ENCODE results near the gene DNAJC18. TPM values are rescaled to one million over a fixed set of nuclear protein-coding genes. Genes with fewer than 3 reads are reported as not detected.

DNAJC18 gene
- total RNA-seq, 2 donors from 2014 or later = 5.9 to 8.5 TPM

DNA sequence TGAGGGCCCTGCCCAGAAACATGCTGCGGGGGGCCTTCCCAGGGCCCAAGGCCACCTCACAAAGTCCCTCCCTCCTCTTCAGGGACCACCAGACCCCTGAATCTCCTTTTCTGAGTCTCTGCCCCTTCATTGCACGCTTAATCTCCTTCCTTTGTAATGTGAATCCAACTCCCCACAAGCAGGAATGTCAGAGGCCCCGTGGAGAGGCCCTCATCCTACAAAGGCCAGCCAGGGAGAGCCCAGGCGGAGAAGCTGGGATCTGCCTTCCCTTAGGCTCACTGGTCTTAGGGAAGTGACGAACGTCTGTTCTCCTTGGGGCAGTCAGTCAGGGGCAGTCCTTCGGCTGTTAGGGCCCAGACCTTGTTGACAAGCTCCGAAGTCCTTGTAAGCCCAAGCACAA lies 33.8 kb upstream of the DNAJC18 start:
- Histone ChIP-seq H3K27me3 (no peaks in the 10 kb centered on the region), H3K27ac (peak overlapping the region; percentile 47 to 58), H3K4me3 (no peak overlapping the region), H3K36me3 (peaks cover 31% of the 10 kb centered on the region), H3K4me1 (peaks cover 0 to 41% of the 10 kb centered on the region in 2 donors), H3K9me3 (no peaks in the 10 kb centered on the region)
- TF ChIP-seq, protein P1, sequence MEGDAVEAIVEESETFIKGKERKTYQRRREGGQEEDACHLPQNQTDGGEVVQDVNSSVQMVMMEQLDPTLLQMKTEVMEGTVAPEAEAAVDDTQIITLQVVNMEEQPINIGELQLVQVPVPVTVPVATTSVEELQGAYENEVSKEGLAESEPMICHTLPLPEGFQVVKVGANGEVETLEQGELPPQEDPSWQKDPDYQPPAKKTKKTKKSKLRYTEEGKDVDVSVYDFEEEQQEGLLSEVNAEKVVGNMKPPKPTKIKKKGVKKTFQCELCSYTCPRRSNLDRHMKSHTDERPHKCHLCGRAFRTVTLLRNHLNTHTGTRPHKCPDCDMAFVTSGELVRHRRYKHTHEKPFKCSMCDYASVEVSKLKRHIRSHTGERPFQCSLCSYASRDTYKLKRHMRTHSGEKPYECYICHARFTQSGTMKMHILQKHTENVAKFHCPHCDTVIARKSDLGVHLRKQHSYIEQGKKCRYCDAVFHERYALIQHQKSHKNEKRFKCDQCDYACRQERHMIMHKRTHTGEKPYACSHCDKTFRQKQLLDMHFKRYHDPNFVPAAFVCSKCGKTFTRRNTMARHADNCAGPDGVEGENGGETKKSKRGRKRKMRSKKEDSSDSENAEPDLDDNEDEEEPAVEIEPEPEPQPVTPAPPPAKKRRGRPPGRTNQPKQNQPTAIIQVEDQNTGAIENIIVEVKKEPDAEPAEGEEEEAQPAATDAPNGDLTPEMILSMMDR (IDR thresholded peaks at IDR 0.05) = no peak
- DNase-seq (ENCODE audit: low spot score) = no peak

DNA sequence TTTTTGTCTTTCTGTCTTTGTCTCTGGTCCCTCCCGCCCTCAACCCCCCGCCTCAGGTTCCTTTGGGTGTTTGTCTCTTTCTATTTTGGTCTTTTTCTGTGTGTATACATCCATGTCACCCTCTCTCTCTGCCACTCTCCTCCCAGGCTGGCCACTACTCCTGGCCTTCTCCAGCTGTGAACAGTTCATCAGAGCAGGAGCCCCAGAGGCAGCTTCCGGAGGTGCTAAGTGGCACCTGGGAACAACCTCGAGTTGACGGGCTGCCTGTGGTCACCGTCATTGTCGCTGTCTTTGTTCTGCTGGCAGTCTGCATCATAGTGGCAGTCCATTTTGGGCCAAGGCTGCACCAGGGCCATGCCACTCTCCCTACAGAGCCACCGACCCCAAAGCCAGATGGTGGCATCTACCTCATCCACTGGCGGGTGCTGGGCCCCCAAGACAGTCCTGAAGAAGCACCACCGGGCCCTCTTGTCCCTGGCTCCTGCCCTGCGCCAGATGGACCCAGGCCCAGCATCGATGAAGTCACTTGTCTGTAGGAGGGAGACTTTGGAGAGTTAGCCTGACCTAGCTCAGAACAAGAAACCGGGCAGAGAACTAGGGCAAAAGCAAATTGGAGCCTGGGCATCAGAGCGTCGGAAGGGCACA lies 33.2 kb upstream of the DNAJC18 start:
- no peaks in the 10 kb centered on the region for H3K27me3 ChIP-seq
- H3K9me3 ChIP-seq = no peaks in the 10 kb centered on the region
- H3K36me3 ChIP-seq = peaks cover 25% of the 10 kb centered on the region
- DNase-seq (ENCODE audit: low spot score) = no peak
- peak overlapping the region; percentile 47 to 58 for H3K27ac ChIP-seq
- no peak overlapping the region for H3K4me3 ChIP-seq
- TF ChIP-seq, protein P1 (IDR thresholded peaks at IDR 0.05) = no peak
- H3K4me1 ChIP-seq = peaks cover 0 to 35% of the 10 kb centered on the region in 2 donors

DNA sequence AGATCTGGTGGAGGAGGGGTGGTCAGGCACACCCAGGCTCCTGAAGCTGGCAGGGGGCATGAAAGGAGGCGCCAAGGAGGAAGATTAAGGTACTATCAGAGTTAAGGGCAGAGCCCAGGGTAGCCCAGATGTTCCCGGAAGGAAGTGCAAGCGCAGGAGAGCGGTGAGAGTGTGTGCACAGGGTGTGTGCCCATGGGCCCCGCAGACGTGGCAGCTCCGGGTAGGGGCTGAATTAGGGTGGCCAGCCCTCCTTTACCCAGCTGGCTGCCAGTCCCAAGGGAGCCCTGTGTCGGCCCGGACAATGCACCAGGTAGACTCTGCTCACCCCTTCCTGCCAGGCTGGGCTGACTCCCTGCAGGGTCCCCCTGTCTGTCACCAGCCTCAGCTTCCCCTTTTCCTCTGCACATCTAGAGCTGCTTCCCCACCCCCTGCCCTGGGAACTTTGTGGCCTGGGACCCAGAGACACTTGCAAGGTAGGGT lies 31.5 kb upstream of the DNAJC18 start, which contains the start of gene SMIM33:
SMIM33 (plus strand) TSS at position 184 of the 480 bp plus-strand sequence; CDS start at position 302, 118 bp downstream.
- no peaks in the 10 kb centered on the region for H3K9me3 ChIP-seq
- H3K4me3 ChIP-seq = no peak within 1 kb of the TSS
- H3K36me3 ChIP-seq = peaks cover 10% of the 10 kb centered on the region
- TF ChIP-seq, protein P1 (IDR thresholded peaks at IDR 0.05) = no peak
- H3K27me3 ChIP-seq = no peaks in the 10 kb centered on the region
- no peak within 1 kb of the TSS for H3K27ac ChIP-seq
- no peak for DNase-seq (ENCODE audit: low spot score)
- H3K4me1 ChIP-seq = peaks cover 0 to 32% of the 10 kb centered on the region in 2 donors

DNA sequence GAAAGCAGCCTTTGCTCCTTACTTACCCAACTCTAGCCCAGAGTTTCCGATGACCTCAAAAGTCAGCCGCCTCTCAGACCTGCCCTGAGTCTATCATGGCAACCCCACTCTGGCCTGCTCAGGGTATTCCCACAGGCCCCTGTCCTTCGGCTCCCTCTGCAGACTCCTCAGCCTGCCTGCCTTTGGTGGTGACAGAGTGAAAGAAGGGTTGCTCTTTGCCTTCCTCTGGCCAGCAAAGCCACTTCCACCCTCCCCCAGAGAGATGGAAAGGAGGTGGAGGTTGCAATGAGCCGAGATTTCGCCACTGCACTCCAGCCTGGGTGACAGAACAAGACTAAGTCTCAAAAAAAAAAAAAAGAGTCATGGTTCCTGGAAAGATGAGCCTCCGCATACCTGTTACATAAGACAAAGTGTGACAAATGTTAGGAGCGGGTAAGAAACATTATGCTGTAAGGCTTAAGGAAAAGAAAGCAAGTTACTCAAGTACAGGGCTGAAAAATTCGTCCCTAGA lies 29.2 kb upstream of the DNAJC18 start:
- Histone ChIP-seq H3K36me3 (no peaks in the 10 kb centered on the region), H3K9me3 (no peaks in the 10 kb centered on the region), H3K4me3 (no peak overlapping the region), H3K4me1 (peaks cover 0 to 11% of the 10 kb centered on the region in 2 donors), H3K27ac (no peak overlapping the region), H3K27me3 (no peaks in the 10 kb centered on the region)
- DNase-seq (ENCODE audit: low spot score) = no peak
- TF ChIP-seq, protein P1 (IDR thresholded peaks at IDR 0.05) = no peak

DNA sequence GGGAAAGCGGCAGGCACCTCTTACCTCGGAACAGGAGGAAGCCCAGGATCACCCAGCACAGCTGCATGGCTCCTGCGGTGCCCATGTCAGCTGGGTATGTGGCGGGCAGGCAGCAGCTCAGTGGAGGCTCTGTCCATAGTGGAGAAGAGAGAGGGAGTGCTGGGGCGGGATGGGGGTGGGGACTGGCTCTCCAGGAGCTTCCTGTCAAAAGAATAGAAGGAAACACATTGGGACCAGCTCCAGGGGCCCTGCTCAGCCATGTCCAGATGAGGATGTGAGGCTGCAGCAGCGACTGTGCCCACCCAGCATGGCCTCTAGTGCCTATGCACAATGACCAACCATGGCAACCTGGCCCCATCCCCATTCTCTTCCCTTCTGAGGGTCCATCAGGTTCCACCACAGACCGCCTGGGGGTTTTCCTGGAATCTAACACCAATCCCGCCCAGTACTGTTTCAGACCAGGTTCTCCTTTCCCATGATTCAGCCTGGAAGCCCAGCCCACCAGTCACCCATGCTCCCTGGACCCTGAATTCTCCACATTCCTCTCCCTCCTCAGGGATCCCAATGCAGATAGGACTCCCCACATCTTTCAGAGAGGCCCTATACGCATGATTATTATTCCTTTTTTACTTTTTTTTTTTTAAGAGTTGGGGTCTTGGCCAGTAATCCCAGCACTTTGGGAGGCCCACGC lies 23.4 kb upstream of the DNAJC18 start, which contains the start of gene ECSCR:
ECSCR (minus strand) TSS at position 158 of the 691 bp plus-strand sequence; CDS start at position 85, 73 bp downstream.
- H3K4me3 ChIP-seq = peak within 1 kb of the TSS; percentile 32 to 42
- no peak for DNase-seq (ENCODE audit: low spot score)
- TF ChIP-seq, protein P1 (IDR thresholded peaks at IDR 0.05) = no peak
- H3K27me3 ChIP-seq = no peaks in the 10 kb centered on the region
- H3K9me3 ChIP-seq = no peaks in the 10 kb centered on the region
- no peaks in the 10 kb centered on the region for H3K4me1 ChIP-seq
- H3K36me3 ChIP-seq = no peaks in the 10 kb centered on the region
- H3K27ac ChIP-seq = peak within 1 kb of the TSS; percentile 46 to 75

Measured in right atrium auricular region (tissue), 2 donors.